Transverse colon (tissue), 4 donors: Measurements from ENCODE around the gene BPIFA1. TPM values are rescaled to one million over a fixed set of nuclear protein-coding genes. Genes with fewer than 3 reads are reported as not detected.

Experiments used
- DNase-seq: peaks from one replicate; pipeline ENCODE4 v3.0.0-alpha.2; 2019
- H3K27ac ChIP-seq, 4 donors: fragments of 200-600 bp; sonication (generic); 2 replicates each; pipeline ENCODE4 v1.5.1; 2016 to 2018; ENCODE audit warnings: inconsistent platforms in 4 of 4
- H3K27me3 ChIP-seq: fragments of 200-600 bp; sonication (generic); 2 replicates; pipeline ENCODE4 v1.5.1; 2017; ENCODE audit warnings: inconsistent platforms
- H3K36me3 ChIP-seq, 4 donors: fragments of 200-600 bp; sonication (generic); 2 replicates each; pipeline ENCODE4 v1.5.1; 2017 to 2019; ENCODE audit warnings: inconsistent platforms in 4 of 4
- H3K4me1 ChIP-seq, 4 donors: fragments of 200-600 bp; sonication (generic); 2 replicates each; pipeline ENCODE4 v1.5.1; 2017 to 2020; ENCODE audit warnings: inconsistent platforms in 4 of 4
- H3K4me3 ChIP-seq, 4 donors: fragments of 200-600 bp; sonication (generic); 1 replicate in 1 of 4; 2 replicates in 3 of 4; pipeline versions ENCODE4 v1.5.1 to v1.6.1; 2017 to 2019; ENCODE audit warnings: inconsistent platforms in 4 of 4
- H3K9me3 ChIP-seq, 2 donors: fragments of 200-600 bp; sonication (generic); 2 replicates each; pipeline ENCODE4 v1.5.1; 2017 to 2019; ENCODE audit warnings: inconsistent platforms in 2 of 2
- EP300 ChIP-seq: sonication (generic); formaldehyde crosslinking; IDR thresholded peaks from one replicate; pipeline ENCODE4 v1.6.1; 2017; ENCODE audit warnings: antibody characterized with exemption, low read depth
- POLR2A ChIP-seq: fragments of 450-650 bp; IDR thresholded peaks from one replicate; pipeline ENCODE4 v1.6.1; 2016; ENCODE audit warnings: antibody characterized with exemption, mild to moderate bottlenecking, moderate library complexity
- POLR2AphosphoS5 ChIP-seq, 3 donors: sonication (generic); formaldehyde crosslinking; IDR thresholded peaks; one replicate each; pipeline ENCODE4 v1.6.1; 2016; ENCODE audit warnings: antibody characterized with exemption in 3 of 3
- WGBS, 2 donors: methylation state at CpG; one replicate each; pipeline ENCODE4 v1.1.5; 2018; ENCODE audit warnings: low coverage in 1 of 2; 5-methylcytosine and 5-hydroxymethylcytosine counted together
- in situ Hi-C, 4 donors: fragments of 200-750 bp; cut with MboI; loops; one replicate each; pipeline versions ENCODE4 v1.15.0 to v1.15.1; 2017; ENCODE audit warnings: low sequenced_read_pairs in 3 of 4, low pct_ligation_motif_present in 1 of 4, low pct_unique_long_range_greater_than_20kb in 1 of 4
- intact Hi-C: fragments of 100-400 bp; cut with DNase I; formaldehyde crosslinking; loops from one replicate; pipeline ENCODE4 v1.15.1; 2023; ENCODE audit warnings: low total_unique reads
- total RNA-seq, 4 donors: library from RNA; depleted of rRNA; stranded (reverse); fragments of >200 nt; gene quantifications; one replicate each; pipeline ENCODE4 v1.1.0, GENCODE V29; 2016
- TF ChIP-seq, protein P1 (sequence below), 5 experiments: fragments of 200-600 bp in 3 of 5; fragments of 450-650 bp in 2 of 5; sonication (generic) in 3 of 5; IDR thresholded peaks; 1 replicate in 2 of 5; 2 replicates in 3 of 5; pipeline ENCODE4 v1.5.1; 2016 to 2017; ENCODE audit warnings: antibody characterized with exemption in 5 of 5, inconsistent platforms in 3 of 5, mild to moderate bottlenecking in 2 of 5, moderate library complexity in 1 of 5

The BPIFA1 gene
- total RNA-seq, 4 donors from 2014 or later = not detected

DNA sequence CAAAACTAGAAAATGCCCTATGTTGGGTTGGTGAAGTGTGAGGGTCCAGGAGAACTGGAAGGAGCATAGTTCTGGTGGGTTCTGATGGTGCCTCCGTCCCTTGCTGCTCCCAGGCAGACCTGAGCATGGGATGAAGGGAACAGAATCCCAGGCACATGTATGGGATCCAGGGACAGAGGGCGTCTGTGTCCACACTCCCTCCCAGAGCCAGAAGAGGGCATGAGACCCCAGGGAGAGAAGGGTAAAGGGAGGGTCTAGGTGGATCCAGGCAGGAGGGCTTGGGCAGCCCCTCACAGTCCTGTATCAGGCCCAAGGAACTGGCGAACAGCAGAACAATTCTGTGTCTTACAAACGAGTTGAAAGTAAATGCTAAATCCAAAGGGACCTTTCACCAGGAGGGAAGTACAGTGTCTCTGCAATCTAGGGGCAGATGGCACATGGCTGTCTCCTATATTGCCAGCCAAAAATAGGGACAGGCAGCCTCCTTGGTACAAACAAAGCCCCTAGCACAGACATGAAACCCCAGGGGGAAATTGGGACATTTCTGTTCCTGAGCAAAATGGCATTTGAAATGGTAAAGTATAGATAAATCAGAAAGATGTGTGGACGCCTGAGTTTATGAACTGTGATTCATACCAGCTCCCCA lies 2.5 kb upstream of the BPIFA1 start:
- intact Hi-C loops (no loop called here), in situ Hi-C loops (no loop called here)
- no peak for DNase-seq
- WGBS, 2 donors = 36% methylated on average over 5 of the region's 5 CpGs; no CpG with 5 or more reads in 1 of the 2 donors
- H3K27ac ChIP-seq = no peak overlapping the region
- no peaks in the 10 kb centered on the region for H3K9me3 ChIP-seq
- no peaks in the 10 kb centered on the region for H3K36me3 ChIP-seq
- H3K4me1 ChIP-seq = no peaks in the 10 kb centered on the region
- no peak overlapping the region for H3K4me3 ChIP-seq
- peaks cover 28% of the 10 kb centered on the region for H3K27me3 ChIP-seq
- TF ChIP-seq, protein P1, sequence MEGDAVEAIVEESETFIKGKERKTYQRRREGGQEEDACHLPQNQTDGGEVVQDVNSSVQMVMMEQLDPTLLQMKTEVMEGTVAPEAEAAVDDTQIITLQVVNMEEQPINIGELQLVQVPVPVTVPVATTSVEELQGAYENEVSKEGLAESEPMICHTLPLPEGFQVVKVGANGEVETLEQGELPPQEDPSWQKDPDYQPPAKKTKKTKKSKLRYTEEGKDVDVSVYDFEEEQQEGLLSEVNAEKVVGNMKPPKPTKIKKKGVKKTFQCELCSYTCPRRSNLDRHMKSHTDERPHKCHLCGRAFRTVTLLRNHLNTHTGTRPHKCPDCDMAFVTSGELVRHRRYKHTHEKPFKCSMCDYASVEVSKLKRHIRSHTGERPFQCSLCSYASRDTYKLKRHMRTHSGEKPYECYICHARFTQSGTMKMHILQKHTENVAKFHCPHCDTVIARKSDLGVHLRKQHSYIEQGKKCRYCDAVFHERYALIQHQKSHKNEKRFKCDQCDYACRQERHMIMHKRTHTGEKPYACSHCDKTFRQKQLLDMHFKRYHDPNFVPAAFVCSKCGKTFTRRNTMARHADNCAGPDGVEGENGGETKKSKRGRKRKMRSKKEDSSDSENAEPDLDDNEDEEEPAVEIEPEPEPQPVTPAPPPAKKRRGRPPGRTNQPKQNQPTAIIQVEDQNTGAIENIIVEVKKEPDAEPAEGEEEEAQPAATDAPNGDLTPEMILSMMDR (IDR thresholded peaks at IDR 0.05) = no peak
- TF ChIP-seq POLR2A (no peak), POLR2AphosphoS5 (IDR thresholded peaks at IDR 0.05) (no peak), EP300 (no peak)

DNA sequence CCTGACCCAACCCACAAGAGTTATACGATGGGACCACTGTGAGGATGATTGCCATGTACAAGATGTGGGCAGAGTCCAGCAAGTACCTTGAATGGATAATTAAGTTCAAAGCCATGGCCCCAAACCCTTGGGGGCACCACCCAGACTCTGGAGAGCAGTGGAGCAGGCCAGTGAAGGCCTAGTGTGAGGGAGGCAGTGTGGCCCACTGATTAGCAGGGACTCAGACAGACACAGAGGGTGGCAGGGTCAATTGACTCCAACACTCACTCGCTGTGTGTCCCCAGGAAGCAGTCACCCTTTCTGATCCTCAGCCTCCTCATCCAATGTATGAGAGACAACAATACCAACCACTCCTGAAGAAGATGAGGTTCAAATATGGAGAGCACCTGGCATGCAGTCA lies 1.7 kb upstream of the BPIFA1 start:
- no peaks in the 10 kb centered on the region for H3K36me3 ChIP-seq
- no peaks in the 10 kb centered on the region for H3K4me1 ChIP-seq
- TF ChIP-seq EP300 = no peak
- TF ChIP-seq POLR2AphosphoS5 (IDR thresholded peaks at IDR 0.05) = no peak
- TF ChIP-seq, protein P1 (IDR thresholded peaks at IDR 0.05) = no peak
- no peak for TF ChIP-seq POLR2A
- no peak overlapping the region for H3K27ac ChIP-seq
- WGBS, 2 donors = 86% methylated on average over 2 of the region's 2 CpGs; no CpG with 5 or more reads in 1 of the 2 donors
- in situ Hi-C loops = no loop called here
- peaks cover 28% of the 10 kb centered on the region for H3K27me3 ChIP-seq
- no peak overlapping the region for H3K4me3 ChIP-seq
- no peaks in the 10 kb centered on the region for H3K9me3 ChIP-seq
- intact Hi-C loops = no loop called here
- no peak for DNase-seq

DNA sequence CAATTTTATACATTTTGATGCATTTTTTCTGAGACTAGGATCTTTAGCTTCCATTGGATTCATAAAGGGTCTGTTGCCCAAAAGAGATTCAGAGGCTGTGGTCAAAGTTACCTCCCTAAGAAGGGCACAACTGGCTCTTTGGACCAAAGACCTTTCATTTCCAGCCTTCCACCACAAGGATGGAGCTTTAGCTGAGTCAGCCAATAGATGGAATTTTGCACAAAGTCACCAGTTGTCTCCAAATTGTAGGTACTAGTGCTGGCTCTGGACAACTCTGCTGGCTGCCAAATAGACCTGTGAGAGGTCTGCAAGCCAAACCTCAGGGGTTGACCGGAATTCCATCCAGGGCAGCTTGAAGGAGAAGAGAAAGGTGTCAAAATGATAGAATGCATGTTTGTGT lies 555 bp downstream of the BPIFA1 start:
- 83 to 88% methylated on average over 1 of the region's 1 CpG for WGBS, 2 donors
- Histone ChIP-seq H3K27ac (no peak overlapping the region), H3K9me3 (no peaks in the 10 kb centered on the region), H3K36me3 (no peaks in the 10 kb centered on the region), H3K4me3 (no peak overlapping the region), H3K4me1 (no peaks in the 10 kb centered on the region), H3K27me3 (peaks cover 28% of the 10 kb centered on the region)
- intact Hi-C loops (no loop called here), in situ Hi-C loops (no loop called here)
- DNase-seq = no peak
- no peak for TF ChIP-seq EP300
- no peak for TF ChIP-seq POLR2A
- no peak for TF ChIP-seq POLR2AphosphoS5 (IDR thresholded peaks at IDR 0.05)
- TF ChIP-seq, protein P1 (IDR thresholded peaks at IDR 0.05) = no peak

DNA sequence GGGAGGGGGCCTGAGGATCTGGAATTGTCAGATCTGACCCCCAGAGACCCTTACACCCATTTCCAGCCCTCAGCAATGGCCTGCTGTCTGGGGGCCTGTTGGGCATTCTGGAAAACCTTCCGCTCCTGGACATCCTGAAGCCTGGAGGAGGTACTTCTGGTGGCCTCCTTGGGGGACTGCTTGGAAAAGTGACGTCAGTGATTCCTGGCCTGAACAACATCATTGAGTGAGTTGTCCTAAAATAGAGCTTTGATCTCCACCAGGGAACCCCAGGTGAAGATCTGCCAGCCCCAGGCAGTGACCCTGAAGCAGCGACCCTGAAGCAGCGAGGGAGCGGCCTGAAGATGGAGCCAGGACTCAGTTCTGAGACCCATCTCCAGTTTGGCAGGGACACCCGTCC lies 2.2 kb downstream of the BPIFA1 start:
- TF ChIP-seq, protein P1 (IDR thresholded peaks at IDR 0.05) = no peak
- TF ChIP-seq EP300 (no peak), POLR2A (no peak), POLR2AphosphoS5 (IDR thresholded peaks at IDR 0.05) (no peak)
- Histone ChIP-seq H3K4me1 (no peaks in the 10 kb centered on the region), H3K4me3 (no peak overlapping the region), H3K9me3 (no peaks in the 10 kb centered on the region), H3K36me3 (no peaks in the 10 kb centered on the region), H3K27me3 (peaks cover 25% of the 10 kb centered on the region), H3K27ac (no peak overlapping the region)
- intact Hi-C loops = no loop called here
- DNase-seq = no peak
- in situ Hi-C loops = no loop called here
- 67% methylated on average over 6 of the region's 6 CpGs; no CpG with 5 or more reads in 1 of the 2 donors for WGBS, 2 donors
